Testis (tissue), 3 donors: Measurements from ENCODE around the gene NKAIN2. TPM values are rescaled to one million over a fixed set of nuclear protein-coding genes. Genes with fewer than 3 reads are reported as not detected.

Experiments
- DNase-seq: peaks from one replicate; pipeline ENCODE4 v3.0.0-alpha.2; 2019
- H3K27ac ChIP-seq, 2 donors: fragments of 200-600 bp; sonication (generic); one replicate each; pipeline ENCODE4 v1.5.1; 2019
- H3K27me3 ChIP-seq: fragments of 200-600 bp; sonication (generic); one replicate; pipeline ENCODE4 v1.5.1; 2019
- H3K36me3 ChIP-seq: fragments of 200-600 bp; sonication (generic); one replicate; pipeline ENCODE4 v1.5.1; 2017; ENCODE audit warnings: low read depth; ENCODE audit errors: missing control alignments
- H3K4me1 ChIP-seq: fragments of 200-600 bp; sonication (generic); one replicate; pipeline ENCODE4 v1.5.1; 2019
- H3K4me3 ChIP-seq, 2 donors: fragments of 200-600 bp; sonication (generic); one replicate each; pipeline ENCODE4 v1.5.1; 2017 to 2019
- H3K9me3 ChIP-seq: fragments of 200-600 bp; sonication (generic); one replicate; pipeline ENCODE4 v1.5.1; 2017
- CTCF ChIP-seq, 3 experiments: fragments of 450-650 bp in 2 of 3; fragments of 200-600 bp in 1 of 3; sonication (generic) in 1 of 3; IDR thresholded peaks; one replicate each; pipeline ENCODE4 v1.5.1; 2016 to 2019; ENCODE audit warnings: antibody characterized with exemption in 3 of 3, mild to moderate bottlenecking in 2 of 3, moderate library complexity in 1 of 3
- POLR2A ChIP-seq: fragments of 450-650 bp; IDR thresholded peaks from one replicate; pipeline ENCODE4 v1.6.1; 2017; ENCODE audit warnings: antibody characterized with exemption, mild to moderate bottlenecking, moderate library complexity
- WGBS, 2 donors: methylation state at CpG; one replicate each; pipeline ENCODE4 v1.1.5; 2018; 5-methylcytosine and 5-hydroxymethylcytosine counted together
- intact Hi-C: fragments of 100-400 bp; cut with DNase I; formaldehyde crosslinking; loops from one replicate; pipeline ENCODE4 v1.15.1; 2023; ENCODE audit warnings: low total_unique reads
- polyA plus RNA-seq: library from polyadenylated mRNA; stranded (reverse); fragments of 350-450 nt; fragmentation: Illumina TruSeq; extraction: RNeasy Lipid Tissue Mini Kit (QIAGEN cat#74804); gene quantifications from one replicate; pipeline ENCODE4 v1.2.3, GENCODE V29; 2014; ENCODE audit warnings: low read depth, low replicate concordance; ENCODE audit not compliant: insufficient read depth
- total RNA-seq, 2 donors: library from RNA; depleted of rRNA; stranded (reverse); fragments of >200 nt; gene quantifications; one replicate each; pipeline ENCODE4 v1.2.3, GENCODE V29; 2016

The NKAIN2 gene
- total and polyA plus RNA-seq, 3 donors from 2014 or later = 0.56 to 1.1 (median 0.71) TPM

- Histone ChIP-seq H3K36me3 (no peaks in the 10 kb centered on the region), H3K27ac (no peak overlapping the region), H3K9me3 (no peaks in the 10 kb centered on the region), H3K4me3 (no peak overlapping the region), H3K27me3 (no peaks in the 10 kb centered on the region), H3K4me1 (no peaks in the 10 kb centered on the region)
- TF ChIP-seq CTCF (IDR thresholded peaks at IDR 0.05) (no peak), POLR2A (no peak)
- intact Hi-C loops = no loop called here
- no peak for DNase-seq
- 97 to 100% methylated on average over 1 of the region's 1 CpG for WGBS, 2 donors
Measured at GRCh38 chr6:123859291-123859690, 55.6 kb downstream of the NKAIN2 start.

DNA sequence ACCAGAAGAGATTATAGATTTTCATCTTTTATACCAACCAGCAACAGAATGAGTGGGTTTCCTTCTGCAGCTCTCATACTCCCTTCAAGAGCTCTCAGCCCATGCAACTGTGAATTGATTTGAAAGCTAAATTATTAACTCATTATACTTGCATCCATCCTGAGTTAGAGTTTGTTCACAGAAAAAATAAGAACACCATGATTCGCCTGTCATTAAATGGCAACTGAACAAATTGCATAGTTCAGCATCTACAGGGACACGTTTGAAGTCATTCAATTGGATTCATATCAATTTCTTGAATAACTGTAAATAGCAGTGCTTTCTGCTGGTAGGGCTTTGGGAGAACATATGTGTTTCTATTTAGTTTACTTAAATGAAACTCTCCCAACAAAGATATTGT lies 65.7 kb downstream of the NKAIN2 start:
- Histone ChIP-seq H3K4me3 (no peak overlapping the region), H3K4me1 (no peaks in the 10 kb centered on the region), H3K27me3 (no peaks in the 10 kb centered on the region), H3K9me3 (no peaks in the 10 kb centered on the region), H3K27ac (no peak overlapping the region), H3K36me3 (no peaks in the 10 kb centered on the region)
- DNase-seq = no peak
- TF ChIP-seq POLR2A (no peak), CTCF (IDR thresholded peaks at IDR 0.05) (no peak)
- intact Hi-C loops = no loop called here
- WGBS, 2 donors = 64 to 69% methylated on average over 2 of the region's 2 CpGs

GRCh38 chr6:123873974-123874373 lies 70.3 kb downstream of the NKAIN2 start:
- Histone ChIP-seq H3K4me3 (no peak overlapping the region), H3K9me3 (no peaks in the 10 kb centered on the region), H3K4me1 (no peaks in the 10 kb centered on the region), H3K36me3 (no peaks in the 10 kb centered on the region), H3K27ac (no peak overlapping the region), H3K27me3 (no peaks in the 10 kb centered on the region)
- no peak for TF ChIP-seq POLR2A
- TF ChIP-seq CTCF (IDR thresholded peaks at IDR 0.05) = no peak
- 56 to 65% methylated on average over 1 of the region's 1 CpG for WGBS, 2 donors
- intact Hi-C loops = no loop called here
- no peak for DNase-seq

- WGBS, 2 donors = 82 to 92% methylated on average over 1 of the region's 1 CpG
- Histone ChIP-seq H3K36me3 (no peaks in the 10 kb centered on the region), H3K27ac (no peak overlapping the region), H3K9me3 (no peaks in the 10 kb centered on the region), H3K4me3 (no peak overlapping the region), H3K27me3 (no peaks in the 10 kb centered on the region), H3K4me1 (no peaks in the 10 kb centered on the region)
- intact Hi-C loops = no loop called here
- TF ChIP-seq CTCF (IDR thresholded peaks at IDR 0.05) (no peak), POLR2A (no peak)
- DNase-seq = no peak
Measured at GRCh38 chr6:123875784-123876183, 72.1 kb downstream of the NKAIN2 start.

DNA sequence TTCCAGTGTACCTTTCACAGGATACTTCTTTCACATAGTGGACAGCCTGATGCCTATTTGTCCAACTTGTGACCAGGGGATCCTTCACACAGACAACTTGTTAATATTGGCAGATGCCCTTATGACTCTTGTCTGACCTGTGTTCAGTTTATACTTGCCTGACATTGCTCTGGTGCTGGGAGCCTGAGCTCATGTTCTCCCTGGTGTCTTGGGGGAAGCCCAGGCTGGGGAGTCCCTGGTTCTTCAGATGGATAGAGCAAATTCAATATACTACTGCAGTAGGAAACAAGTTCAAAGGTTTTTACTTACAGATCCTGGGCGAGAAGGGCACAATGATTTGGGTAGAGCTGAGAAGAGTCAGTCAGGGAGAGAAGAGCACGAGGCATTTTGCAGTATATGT lies 76.1 kb downstream of the NKAIN2 start:
- DNase-seq = no peak
- no peak overlapping the region for H3K4me3 ChIP-seq
- H3K27ac ChIP-seq = no peak overlapping the region
- WGBS, 2 donors = 80 to 86% methylated on average over 2 of the region's 2 CpGs
- H3K27me3 ChIP-seq = no peaks in the 10 kb centered on the region
- H3K4me1 ChIP-seq = no peaks in the 10 kb centered on the region
- TF ChIP-seq POLR2A (no peak), CTCF (IDR thresholded peaks at IDR 0.05) (no peak)
- intact Hi-C loops = no loop called here
- H3K9me3 ChIP-seq = no peaks in the 10 kb centered on the region
- H3K36me3 ChIP-seq = no peaks in the 10 kb centered on the region
